PC-9 (cell line): ENCODE results near the gene NFIA. TPM values are rescaled to one million over a fixed set of nuclear protein-coding genes. Genes with fewer than 3 reads are reported as not detected.
A peak's percentile ranks its signal among the peaks of the same experiment; 100 is the strongest.

Source experiments
- BruUV-seq: library from RNA; stranded (reverse); fragments of 400-500 nt; replicated peaks from 2 replicates; lab custom pipeline; 2021; lab: Mats Ljungman, UMichigan
- CTCF ChIA-PET: fragments of 300-600 bp; sonication (Branson Sonifier 250); formaldehyde crosslinking; loops from one replicate; lab custom pipeline; 2022; ENCODE audit warnings: antibody characterized with exemption; lab: Charles Lee
- POLR2A ChIA-PET: fragments of 300-600 bp; sonication (Branson Sonifier 250); formaldehyde crosslinking; loops from one replicate; lab custom pipeline; 2022; ENCODE audit warnings: antibody characterized with exemption; ENCODE audit not compliant: unreplicated experiment; lab: Charles Lee
- DNase-seq, 2 experiments: peaks; one replicate each; pipeline versions ENCODE4 v3.0.0 to v3.0.0-alpha.2; 2015 to 2022; ENCODE audit warnings: mixed read lengths in 1 of 2
- H2AFZ ChIP-seq: fragments of 200-600 bp; sonication (generic); 2 replicates; pipeline ENCODE4 v1.8.1; 2017; ENCODE audit warnings: antibody characterized with exemption
- H3F3A ChIP-seq: fragments of 200-600 bp; sonication (generic); 2 replicates; pipeline ENCODE4 v1.8.1; 2017; ENCODE audit warnings: antibody characterized with exemption, mild to moderate bottlenecking, low read depth; ENCODE audit not compliant: insufficient read depth
- H3K27ac ChIP-seq: fragments of 200-600 bp; sonication (generic); 2 replicates; pipeline ENCODE4 v1.6.1; 2016; ENCODE audit warnings: mixed run types
- H3K27me3 ChIP-seq: fragments of 200-600 bp; sonication (generic); 2 replicates; pipeline ENCODE4 v1.6.1; 2016; ENCODE audit warnings: low read depth, mixed run types; ENCODE audit not compliant: insufficient read depth
- H3K36me3 ChIP-seq: fragments of 200-600 bp; sonication (generic); 2 replicates; pipeline ENCODE4 v1.6.1; 2016; ENCODE audit warnings: low read depth, mixed run types
- H3K4me1 ChIP-seq: fragments of 200-600 bp; sonication (generic); replicated peaks from 2 replicates; pipeline ENCODE4 v1.6.1; 2016; ENCODE audit warnings: mixed run types; ENCODE audit not compliant: insufficient read depth
- H3K4me2 ChIP-seq: fragments of 200-600 bp; sonication (generic); 2 replicates; pipeline ENCODE4 v1.6.1; 2017; ENCODE audit warnings: mixed run types
- H3K4me3 ChIP-seq: fragments of 200-600 bp; sonication (generic); 2 replicates; pipeline ENCODE4 v1.6.1; 2016; ENCODE audit warnings: mixed run types
- H3K79me2 ChIP-seq: fragments of 200-600 bp; sonication (generic); 2 replicates; pipeline ENCODE4 v1.6.1; 2017; ENCODE audit warnings: low read depth, mixed run types
- H3K9me2 ChIP-seq: fragments of 200-600 bp; sonication (generic); 2 replicates; pipeline ENCODE4 v1.8.1; 2017; ENCODE audit warnings: mild to moderate bottlenecking; ENCODE audit not compliant: insufficient read depth
- H3K9me3 ChIP-seq: fragments of 200-600 bp; sonication (generic); 2 replicates; pipeline ENCODE4 v1.8.1; 2016; ENCODE audit warnings: low read depth; ENCODE audit not compliant: insufficient read depth
- H4K20me1 ChIP-seq: fragments of 200-600 bp; sonication (generic); 2 replicates; pipeline ENCODE4 v1.8.1; 2017; ENCODE audit not compliant: insufficient read depth
- EZH2 ChIP-seq: fragments of 200-600 bp; sonication (generic); IDR thresholded peaks from 2 replicates; pipeline ENCODE4 v1.8.0; 2017; ENCODE audit warnings: antibody characterized with exemption, low read depth
- intact Hi-C: fragments of 100-400 bp; cut with micrococcal nuclease; formaldehyde crosslinking; loops from one replicate; pipeline ENCODE4 v1.10.0; 2022; ENCODE audit not compliant: unreplicated experiment
- total RNA-seq: library from RNA; stranded (reverse); gene quantifications from 2 replicates; pipeline ENCODE4 v1.2.3, GENCODE V29; 2021
- TF ChIP-seq, protein P1 (sequence below): fragments of 200-600 bp; sonication (generic); conservative IDR thresholded peaks from 2 replicates; pipeline ENCODE4 v1.6.1; 2017; ENCODE audit warnings: mixed run types, antibody characterized with exemption, mild to moderate bottlenecking, moderate library complexity

NFIA gene
- total RNA-seq, 1 experiment from 2014 or later: 26.7 TPM

DNA sequence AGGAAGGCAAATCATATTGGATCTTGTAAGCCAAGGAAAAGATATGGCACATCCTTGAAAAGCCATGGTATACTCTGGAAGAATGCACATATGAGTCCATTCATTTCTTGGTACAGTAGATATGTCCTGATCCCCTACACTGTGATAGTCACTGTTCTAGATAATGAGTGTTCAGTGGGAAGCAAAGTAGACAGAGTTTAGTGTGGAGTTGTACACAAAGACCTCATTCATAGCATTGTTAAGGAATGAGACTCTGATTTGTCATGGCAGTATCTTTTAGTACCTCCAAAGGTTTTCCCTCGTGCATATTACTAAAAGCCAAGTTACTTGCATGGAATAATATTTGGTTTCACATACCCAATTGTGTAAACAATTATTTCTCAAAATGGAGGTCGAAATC lies 204.7 kb downstream of the NFIA start:
- Histone ChIP-seq H2AFZ (no peak overlapping the region), H3K4me1 (peaks cover 42% of the 10 kb centered on the region), H3K4me3 (no peak overlapping the region), H3K9me3 (no peaks in the 10 kb centered on the region), H3K4me2 (no peak overlapping the region), H3K79me2 (peaks cover 11% of the 10 kb centered on the region; the same call in 1 of the 2 replicates), H3K36me3 (no peaks in the 10 kb centered on the region), H3K27me3 (no peaks in the 10 kb centered on the region), H3K27ac (0 out of 2 replicates have a peak overlapping the region, but pooled peaks have one; percentile 17), H4K20me1 (no peaks in the 10 kb centered on the region), H3K9me2 (no peaks in the 10 kb centered on the region), H3F3A (peaks cover 24% of the 10 kb centered on the region; the same call in 1 of the 2 replicates)
- peak in 1 of 2 experiments; percentile 42 for DNase-seq
- ChIA-PET CTCF (no interaction called here), POLR2A (no interaction called here)
- TF ChIP-seq, protein P1, sequence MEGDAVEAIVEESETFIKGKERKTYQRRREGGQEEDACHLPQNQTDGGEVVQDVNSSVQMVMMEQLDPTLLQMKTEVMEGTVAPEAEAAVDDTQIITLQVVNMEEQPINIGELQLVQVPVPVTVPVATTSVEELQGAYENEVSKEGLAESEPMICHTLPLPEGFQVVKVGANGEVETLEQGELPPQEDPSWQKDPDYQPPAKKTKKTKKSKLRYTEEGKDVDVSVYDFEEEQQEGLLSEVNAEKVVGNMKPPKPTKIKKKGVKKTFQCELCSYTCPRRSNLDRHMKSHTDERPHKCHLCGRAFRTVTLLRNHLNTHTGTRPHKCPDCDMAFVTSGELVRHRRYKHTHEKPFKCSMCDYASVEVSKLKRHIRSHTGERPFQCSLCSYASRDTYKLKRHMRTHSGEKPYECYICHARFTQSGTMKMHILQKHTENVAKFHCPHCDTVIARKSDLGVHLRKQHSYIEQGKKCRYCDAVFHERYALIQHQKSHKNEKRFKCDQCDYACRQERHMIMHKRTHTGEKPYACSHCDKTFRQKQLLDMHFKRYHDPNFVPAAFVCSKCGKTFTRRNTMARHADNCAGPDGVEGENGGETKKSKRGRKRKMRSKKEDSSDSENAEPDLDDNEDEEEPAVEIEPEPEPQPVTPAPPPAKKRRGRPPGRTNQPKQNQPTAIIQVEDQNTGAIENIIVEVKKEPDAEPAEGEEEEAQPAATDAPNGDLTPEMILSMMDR: no peak
- TF ChIP-seq EZH2: no peak
- no TSS peak for BruUV-seq
- intact Hi-C loops: loop anchor here (5.0 kb wide), 5 partner anchors 35 to 300 kb away; no protein-coding TSS in a partner anchor

DNA sequence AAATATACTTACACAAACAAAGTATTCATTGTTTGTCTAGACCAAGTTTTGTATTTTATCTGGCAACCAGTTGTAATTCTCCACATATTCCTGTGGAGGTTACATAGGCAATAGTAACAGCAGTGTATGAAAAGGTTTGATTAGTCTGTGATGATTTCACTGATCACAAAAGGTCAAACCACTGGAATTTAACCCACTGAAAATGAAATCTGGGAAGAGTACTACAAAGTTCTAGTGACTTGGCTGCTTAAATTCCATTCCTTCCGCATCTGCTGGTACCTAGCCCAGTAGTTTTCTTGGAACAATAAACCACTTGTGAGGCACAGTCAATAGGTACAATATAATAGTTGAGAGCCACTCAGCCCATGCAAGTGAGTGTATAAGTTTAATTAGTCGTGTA lies 205.4 kb downstream of the NFIA start:
- DNase-seq: peak in 1 of 2 experiments; percentile 60
- POLR2A ChIA-PET: no interaction called here
- no TSS peak for BruUV-seq
- H3K4me2 ChIP-seq: no peak overlapping the region
- no peaks in the 10 kb centered on the region for H4K20me1 ChIP-seq
- peaks cover 24% of the 10 kb centered on the region; the same call in 1 of the 2 replicates for H3F3A ChIP-seq
- no peak overlapping the region for H3K4me3 ChIP-seq
- no peaks in the 10 kb centered on the region for H3K9me2 ChIP-seq
- no peak for TF ChIP-seq EZH2
- TF ChIP-seq, protein P1: no peak
- H3K9me3 ChIP-seq: no peaks in the 10 kb centered on the region
- intact Hi-C loops: loop anchor here (5.0 kb wide), 5 partner anchors 35 to 300 kb away; no protein-coding TSS in a partner anchor
- H3K36me3 ChIP-seq: no peaks in the 10 kb centered on the region
- H3K4me1 ChIP-seq: peaks cover 42% of the 10 kb centered on the region
- CTCF ChIA-PET: no interaction called here
- H2AFZ ChIP-seq: no peak overlapping the region
- peak overlapping the region; percentile 17; the same call in 1 of the 2 replicates for H3K27ac ChIP-seq
- peaks cover 11% of the 10 kb centered on the region; the same call in 1 of the 2 replicates for H3K79me2 ChIP-seq
- H3K27me3 ChIP-seq: no peaks in the 10 kb centered on the region

DNA sequence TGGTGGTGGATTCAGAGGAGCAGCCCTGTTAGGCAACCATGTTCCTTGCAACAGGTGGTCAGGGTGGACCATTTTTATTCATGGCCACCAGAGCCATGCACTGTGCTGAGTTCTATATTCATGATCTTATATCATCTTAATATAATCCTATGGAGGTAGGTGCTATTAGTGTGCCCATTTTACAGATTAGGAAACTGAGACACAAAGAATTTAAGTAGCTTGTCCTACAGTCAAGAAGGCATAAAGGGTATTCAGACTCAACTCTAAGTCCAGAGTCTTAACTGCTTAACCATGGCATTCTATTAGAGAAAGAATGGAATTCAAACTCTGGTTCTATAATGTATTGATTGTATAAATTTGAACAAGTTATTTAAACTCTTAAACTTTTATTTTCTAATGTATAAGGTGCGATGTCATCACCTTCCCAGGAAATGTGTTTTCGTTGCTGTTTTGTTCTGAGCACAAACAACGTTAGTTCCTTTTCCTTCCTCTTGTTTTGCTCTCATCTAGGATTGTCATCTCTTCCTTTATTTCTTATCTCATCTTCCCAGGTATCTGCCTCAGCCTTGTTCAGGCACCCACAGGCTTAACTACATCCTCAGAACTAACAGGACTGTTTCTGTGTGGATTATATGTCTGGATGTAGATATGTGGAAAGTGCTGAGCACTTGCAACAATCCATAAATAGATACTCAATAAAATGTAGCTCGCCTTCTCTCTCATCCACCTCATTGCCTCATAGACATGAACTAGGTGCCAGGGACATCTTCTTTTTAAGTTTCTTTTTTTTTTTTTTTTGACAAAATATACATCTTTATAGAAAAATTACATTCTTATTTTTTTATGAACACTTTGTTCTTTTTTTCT lies 207.1 kb downstream of the NFIA start:
- peaks cover 3% of the 10 kb centered on the region; the same call in 1 of the 2 replicates for H3K79me2 ChIP-seq
- peaks cover 34% of the 10 kb centered on the region for H3K4me1 ChIP-seq
- H3K4me3 ChIP-seq: no peak overlapping the region
- no peak overlapping the region for H2AFZ ChIP-seq
- H4K20me1 ChIP-seq: no peaks in the 10 kb centered on the region
- TF ChIP-seq, protein P1: no peak
- H3K27me3 ChIP-seq: no peaks in the 10 kb centered on the region
- ChIA-PET CTCF (no interaction called here), POLR2A (no interaction called here)
- intact Hi-C loops: loop anchor here (5.0 to 10.0 kb wide), 6 partner anchors 33 to 1775 kb away; no protein-coding TSS in a partner anchor
- H3K9me3 ChIP-seq: no peaks in the 10 kb centered on the region
- no TSS peak for BruUV-seq
- peaks cover 20% of the 10 kb centered on the region; the same call in 1 of the 2 replicates for H3F3A ChIP-seq
- H3K9me2 ChIP-seq: no peaks in the 10 kb centered on the region
- no peak overlapping the region for H3K27ac ChIP-seq
- H3K4me2 ChIP-seq: no peak overlapping the region
- DNase-seq: no peak
- H3K36me3 ChIP-seq: no peaks in the 10 kb centered on the region
